ENCODE results near the gene RAB20.
"Not testable (repeated sequence)": the region's sequence is repeated elsewhere in the genome, so short reads cannot be mapped to it uniquely, and the experiment has no call there.

RAB20 gene

DNA sequence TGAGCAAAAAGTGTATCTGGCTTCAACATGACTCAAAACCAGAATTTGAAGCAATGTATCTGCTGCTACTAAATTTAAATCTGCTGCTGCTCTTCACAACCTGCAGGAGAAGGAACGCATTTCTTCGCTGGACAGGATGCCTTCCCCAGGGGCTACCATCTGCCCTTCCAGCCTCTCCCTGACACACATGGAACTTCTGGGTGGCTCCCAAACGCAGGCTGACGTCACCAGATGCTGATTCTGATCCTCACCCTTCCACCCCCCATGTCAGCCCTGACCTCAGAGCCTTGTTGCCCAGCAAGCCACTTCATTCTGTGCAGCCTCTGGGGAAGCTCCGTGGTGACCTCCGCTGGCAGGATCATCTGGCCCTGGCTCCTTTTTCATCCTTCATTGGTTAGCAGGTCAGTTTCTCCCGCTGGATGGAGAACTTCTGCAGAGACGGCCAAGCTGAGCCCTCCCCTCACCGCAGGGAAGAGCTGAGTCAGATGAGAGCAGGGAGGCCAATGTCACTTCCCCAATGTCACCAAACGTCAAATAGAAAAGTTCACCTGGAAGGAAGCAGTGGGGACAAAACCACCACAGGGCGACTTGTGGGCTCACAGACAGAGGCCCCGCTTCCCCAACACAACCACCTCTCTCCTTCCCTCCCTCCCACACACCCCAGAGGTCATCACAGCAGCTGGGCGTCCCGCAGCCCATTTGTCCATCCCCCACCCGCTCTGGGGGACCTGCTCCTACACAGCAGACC, 14.0 kb upstream of the RAB20 start:
- DNase-seq = peak; percentile 79

DNA sequence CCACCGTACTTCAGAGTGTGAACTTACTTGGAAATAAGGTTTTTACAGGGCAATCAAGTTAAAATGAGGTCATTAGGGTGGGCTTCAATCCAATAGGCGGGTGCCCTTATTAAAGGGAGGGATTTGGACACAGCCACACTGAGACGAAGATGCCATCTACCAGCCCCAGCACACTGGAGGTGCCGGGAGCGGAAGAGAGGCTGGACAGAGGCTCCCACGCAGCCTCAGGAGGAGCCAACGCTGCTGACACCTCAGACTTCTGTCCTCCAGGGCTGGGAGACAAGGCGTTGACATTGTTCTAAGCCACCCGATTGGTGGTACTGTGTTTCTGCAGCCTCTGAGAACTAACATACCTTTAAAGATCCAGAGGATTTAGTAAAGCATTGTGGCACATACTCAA, 12.6 kb upstream of the RAB20 start:
- no peak for DNase-seq

DNA sequence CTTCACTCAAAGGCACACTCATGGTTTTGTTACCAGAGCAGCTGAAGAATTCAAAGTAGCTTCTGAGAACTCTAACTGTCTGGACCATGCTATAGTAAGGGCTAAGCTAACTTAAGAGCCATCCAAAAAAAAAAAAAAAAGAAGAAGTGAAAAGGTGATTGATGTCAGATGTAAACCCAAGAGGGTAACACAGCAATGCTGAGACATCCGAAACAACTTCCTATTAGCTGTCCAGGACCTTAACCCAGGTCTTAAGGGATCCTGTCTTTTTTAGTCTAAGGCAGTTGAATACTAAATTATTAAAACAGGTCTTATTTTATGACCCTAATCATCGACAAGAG, 11.2 kb upstream of the RAB20 start:
- DNase-seq = no peak

DNA sequence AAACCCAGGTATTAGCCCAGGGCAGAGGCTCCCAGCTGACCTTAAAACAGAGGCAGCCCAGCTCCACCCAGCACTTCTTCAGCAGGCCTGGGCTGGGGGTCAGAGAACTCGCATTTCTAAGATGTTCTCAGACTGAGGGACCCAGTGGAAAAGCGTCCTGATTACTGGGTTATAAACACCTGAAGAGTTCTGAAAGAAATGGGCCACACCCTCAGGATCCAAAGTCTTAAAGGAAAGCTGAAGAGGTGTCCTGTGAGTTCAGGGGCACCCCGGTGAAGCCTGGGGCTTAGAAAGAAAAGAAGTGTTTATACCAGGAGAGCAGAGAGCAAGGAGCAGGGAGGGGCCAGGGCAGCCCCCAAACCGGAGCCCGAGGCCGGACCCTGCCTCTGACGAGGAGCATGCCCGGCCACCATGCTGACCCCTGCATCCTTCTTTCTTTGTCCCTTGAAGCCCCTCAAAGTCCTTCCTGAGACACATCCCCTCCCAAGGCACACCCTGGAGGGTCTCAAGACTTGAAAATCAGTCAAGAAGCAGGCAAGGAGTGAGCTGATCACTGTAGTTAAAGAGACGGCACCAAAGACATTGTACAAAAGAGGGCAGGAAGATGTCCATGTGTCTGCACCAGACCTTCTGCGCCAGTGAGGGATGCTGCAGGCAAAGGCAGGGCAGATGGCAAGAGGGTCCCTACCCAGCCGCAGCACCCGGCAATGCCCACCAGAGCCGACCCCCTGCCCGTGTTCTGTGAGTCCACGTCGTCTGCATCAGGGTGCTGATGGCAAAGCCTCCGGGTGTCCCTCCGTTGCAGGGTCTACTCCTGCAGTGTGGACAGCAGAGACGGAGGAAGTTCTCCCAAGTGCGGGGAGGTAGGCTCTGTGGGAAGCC, 10.6 kb upstream of the RAB20 start:
- no peak for DNase-seq

DNA sequence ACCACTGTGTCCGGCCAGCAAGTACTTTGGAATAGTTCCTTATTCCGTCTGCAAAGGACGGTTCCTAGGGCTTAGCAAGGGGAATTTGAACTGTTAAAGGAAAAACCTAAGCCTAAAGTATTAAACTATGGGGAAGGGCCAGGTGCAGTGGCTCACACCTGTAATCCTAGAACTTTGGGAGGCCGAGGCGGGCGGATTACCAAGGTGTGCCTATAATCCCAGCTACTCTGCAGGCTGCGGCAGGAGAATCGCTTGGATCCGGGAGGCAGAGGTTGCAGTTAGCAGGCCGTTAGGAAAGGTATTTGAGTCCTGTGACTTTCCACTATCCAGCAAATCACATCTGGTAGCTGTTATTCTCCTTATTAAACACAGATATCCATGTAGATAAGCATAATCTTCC, 9.4 kb upstream of the RAB20 start:
- DNase-seq = no peak

DNA sequence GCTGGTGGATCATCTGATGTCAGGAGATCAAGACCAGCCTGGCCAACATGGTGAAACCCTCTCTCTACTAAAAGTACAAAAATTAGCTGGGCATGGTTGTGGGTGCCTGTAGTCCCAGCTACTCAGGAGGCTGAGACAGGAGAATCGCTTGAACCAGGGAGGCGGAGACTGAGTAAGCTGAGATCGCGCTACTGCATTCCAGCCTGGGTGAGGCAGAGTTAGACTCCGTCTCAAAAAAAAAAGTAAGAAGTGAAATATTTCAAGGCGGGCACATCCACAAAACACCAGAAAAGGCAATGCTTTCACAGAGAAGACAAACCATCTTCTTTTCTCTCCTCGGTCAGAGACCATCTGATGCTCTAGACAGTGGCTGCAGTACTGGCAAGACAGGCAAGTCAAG, 8.4 kb upstream of the RAB20 start:
- DNase-seq = not testable (repeated sequence)

DNA sequence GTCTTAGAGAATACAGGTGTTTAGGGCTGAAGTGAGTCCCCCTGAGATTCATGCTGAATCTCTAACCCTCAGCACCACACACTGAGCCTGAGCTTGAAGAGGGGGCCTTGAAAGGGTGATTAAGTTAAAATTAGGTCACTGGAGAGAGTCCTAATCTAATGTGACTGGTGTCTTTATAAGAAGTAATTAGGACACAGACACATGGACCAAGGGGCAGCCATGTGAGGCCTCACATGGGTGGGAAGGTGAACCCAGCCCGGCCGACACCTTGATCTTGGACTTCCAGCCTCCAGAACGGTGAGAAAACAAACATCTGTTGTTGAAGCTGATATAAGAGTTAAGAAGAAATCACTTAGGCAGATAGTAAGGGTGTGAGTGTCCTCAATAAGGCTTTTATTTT, 7.1 kb upstream of the RAB20 start:
- DNase-seq = no peak

DNA sequence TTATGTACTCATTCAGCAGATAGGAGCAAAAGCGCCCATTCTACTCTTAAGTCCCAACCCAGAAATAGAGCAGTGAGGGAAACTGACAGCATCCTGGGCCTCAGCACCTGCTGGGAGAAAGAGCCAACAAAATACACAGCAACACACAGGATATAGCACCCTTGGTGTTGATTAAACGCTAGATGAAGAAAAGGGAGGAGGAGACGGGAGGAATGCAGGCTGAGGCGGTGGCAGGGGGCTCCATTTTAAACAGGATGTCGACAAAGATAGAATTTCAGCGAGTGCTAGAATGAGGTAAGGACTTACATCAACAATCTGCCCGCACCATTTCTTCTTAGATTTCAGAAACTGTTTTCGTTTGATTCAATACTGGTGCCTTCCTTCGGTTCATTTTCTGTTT, 4.6 kb upstream of the RAB20 start:
- no peak for DNase-seq

DNA sequence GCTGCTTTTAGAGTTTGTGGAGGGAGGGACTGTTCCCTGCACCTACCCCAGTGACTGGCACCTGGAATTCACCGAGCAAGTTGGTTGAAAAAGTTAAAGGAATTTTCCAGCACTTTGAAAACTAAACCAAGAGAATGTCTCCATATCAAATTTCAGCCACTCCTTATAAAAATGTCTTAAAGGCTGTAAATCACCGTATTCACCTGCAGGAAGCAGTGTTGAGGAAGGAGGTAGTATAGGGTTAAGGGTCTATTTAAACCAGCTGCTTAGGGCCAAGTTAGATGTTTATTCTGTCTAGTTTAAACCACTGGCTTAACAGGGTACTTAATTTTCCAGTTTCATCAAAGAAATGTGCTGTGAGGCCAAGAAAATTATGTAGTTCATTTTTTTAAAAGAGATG, 3.8 kb upstream of the RAB20 start:
- DNase-seq = peak; percentile 21

DNA sequence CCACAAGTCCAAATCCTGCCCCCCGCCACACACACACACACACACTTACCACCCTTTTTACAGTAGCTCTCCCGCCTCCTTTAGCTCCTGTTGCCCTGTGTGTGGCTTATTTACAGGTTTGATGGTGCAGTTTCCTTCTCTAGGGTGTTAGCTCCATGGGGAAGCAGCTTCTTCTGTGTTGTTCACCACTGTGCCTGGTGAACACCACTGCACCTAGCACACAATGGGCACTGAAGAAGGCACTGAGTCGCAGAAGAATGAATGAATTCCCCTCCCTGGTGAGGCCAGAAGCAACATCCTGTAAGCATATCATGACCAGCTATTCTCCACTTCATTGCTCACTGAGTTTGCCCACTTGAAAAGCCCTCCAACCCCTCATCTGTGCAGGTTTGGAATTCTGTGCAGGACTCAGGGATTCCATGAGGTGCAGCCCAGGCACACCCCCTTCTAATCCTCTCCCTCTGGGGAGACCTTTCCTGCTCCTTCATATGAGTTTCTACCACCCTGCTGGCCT, 3.0 kb upstream of the RAB20 start:
- no peak for DNase-seq

DNA sequence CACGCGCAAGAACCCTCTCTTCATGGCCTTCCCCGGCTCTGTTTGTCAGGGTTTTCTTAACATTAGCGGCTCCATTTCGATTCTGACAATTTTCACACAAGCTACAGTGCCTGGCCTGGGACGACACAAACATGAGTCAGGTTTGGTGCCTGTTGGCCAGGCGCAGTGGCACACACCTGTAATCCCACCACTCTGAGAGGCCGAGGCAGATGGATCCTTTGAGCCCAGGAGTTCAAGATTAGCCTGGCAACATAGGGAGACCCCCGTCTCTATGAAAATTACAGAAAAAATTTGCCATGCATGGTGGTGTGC, 1.9 kb upstream of the RAB20 start:
- DNase-seq = no peak

DNA sequence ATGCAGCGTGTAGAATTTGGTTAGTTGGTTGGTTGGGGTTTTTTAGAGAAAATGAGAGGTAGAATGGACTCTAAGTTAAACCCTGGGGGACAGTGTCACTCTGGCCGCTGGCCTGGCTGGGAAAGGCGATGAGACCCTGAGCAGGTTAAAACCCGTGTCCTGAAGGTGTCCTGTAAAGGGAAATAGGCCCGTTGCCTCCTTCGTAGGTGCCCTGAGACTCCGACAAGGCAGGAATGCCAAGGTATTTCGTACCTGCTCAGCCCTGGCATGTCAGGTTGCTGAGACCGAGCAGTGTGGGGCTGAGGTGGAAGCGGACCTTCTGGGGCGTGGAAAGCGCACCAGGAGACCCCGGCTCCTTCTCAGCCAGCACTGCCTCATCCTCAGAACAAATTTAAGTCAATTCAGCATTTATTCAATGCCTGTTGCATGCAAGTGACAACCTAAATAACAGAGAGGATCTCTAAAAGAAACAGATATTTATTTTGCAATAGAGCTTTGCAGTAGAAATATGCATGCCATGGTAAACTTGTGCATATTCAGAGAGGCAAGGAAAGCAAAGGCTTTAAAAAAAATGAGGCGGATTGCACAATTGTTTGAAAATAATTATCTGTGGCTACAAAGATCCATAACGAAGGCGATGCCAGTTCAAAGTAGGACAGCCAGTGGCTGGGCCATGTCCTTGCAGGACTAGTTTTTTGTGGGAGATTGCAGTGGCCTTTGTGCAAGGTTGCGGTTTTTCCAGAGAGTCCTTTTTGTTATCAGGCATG, 1.4 kb upstream of the RAB20 start:
- DNase-seq = no peak

DNA sequence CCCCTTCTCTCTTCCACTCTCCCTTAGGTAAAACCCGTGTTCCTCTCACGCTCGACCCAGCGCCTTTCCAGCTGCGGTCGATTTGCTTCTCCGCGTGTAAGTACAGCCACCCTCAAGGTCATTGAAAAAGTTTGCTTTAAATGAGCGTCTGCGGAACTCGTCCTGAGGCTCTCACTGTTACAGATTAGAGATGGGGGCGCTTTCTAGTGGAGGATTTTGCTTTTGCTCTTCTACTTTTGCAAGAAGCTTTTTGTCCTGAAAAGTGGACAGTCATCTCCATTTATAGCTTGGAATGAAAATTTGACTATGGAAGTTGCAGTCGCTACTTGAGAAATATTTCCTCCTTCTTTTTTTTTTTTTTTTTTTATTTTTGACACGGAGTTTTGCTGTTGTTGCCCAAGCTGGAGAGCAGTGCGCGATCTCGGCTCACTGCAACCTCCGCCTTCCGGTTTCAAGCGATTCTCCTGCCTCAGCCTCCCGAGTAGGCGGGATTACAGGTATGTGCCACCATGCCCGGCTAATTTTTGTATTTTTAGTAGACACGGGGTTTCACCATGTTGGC, 595 bp upstream of the RAB20 start:
- no peak for DNase-seq

DNA sequence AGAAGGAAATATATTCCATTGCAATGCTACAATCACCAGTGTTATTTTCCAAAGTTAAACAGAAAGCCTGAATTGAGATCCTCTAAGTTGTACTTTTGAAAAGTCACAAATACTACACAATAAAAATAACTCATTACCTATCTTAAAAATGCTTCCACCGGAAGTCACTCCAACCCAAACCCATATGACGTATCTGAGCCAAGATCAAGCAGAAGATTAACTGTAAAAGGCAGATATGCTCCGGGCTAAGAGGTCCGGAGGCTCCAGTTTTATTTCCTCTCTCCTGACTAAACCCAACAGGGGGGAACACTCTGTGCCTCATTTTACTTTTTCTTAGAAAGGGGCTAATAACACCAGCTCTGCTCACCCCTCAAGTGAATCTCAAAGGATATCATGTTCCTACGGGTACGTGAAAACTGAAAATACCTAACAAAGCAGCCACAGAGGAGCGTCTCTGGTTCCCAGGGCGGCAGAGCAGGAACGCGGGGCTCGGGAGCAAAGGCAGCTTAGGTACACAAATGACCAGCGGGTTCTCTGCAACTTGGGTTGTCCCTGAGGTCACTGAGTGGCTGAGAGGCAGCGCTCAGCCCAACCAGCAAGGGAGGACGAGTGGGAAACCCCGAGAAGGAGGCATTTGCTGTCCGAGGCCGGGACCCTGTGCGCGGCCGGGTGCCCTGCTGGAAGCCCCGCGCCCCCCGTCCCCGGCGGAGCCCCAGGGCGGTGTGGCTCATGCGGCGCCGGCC, 750 bp downstream of the RAB20 start:
- DNase-seq = peak; percentile 77

DNA sequence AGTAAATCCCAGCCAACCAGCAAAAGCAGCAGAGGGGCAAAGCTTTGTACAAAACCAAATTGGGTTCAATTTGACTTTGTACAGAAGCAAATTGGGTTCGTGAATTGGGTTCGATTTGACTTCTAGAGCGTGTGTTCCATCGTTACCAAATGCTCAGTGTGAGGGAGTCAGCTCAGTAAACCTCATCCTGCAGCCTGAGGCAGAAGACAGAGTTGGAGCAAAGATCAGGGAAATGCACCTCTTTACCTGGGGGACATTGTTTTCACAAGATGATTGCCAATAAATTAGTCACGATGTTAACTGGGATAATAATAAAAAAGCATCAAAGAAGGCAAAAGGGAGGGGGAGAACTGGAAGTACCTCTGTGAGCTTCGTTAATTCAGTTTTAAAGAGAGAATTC, 1.5 kb downstream of the RAB20 start:
- DNase-seq = no peak

DNA sequence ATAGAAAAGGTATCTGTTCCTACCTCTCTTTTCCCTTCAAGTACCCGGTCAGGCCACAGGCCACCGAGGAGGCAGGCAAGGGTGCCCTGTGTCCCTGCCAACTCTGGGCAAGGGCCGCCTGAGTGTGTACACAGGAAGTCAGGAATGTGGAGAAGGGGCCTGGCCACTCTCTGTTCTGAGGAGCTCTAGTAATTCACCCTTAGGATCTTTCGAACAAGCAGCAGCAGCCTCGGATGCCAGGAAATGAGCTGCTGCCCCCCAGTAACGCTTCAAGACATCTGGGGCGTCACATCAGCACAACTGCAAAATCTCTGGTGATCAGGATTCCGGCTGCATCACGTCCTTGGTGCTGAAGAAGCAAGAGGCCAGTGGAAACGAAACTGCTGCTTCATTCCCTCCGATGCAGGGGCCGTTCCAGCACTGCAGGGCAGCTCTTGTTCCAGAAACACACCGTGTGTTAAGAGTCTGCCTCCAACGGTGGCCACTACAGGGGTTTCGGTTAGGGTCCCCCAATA, 2.0 kb downstream of the RAB20 start:
- DNase-seq = no peak

DNA sequence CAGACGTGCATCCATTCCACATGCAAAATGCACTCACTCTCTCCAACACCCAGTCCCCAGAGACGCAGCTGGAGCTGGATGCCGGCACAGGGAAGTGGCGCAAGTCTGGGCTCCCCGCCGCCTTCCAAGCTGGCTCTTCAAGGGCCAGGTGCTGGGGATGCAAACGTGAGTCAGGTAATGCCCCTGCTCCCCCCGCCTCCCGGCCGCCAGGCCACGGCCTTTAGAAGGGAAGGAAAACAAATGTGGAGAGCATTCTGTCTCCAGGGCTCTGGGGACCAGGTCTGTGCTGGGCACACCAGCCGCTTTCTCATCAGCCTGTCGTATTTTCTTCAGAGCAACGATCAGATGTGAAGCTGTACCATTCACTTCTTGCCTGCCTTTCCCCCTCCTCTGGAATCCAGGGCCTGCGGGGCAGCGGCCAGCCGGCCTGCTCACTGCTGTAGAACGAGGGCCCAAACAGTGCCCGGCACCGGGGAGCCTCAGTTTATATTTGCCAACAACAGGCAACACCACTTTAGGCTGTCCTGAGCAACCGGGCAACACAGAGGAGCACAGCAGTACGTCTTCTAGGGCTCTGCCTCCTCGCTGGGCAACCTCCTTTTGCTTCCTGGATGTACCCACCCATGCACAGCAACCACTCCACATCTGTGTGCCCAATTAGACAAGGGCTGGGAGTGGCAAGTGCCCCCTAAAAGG, 3.8 kb downstream of the RAB20 start:
- no peak for DNase-seq

DNA sequence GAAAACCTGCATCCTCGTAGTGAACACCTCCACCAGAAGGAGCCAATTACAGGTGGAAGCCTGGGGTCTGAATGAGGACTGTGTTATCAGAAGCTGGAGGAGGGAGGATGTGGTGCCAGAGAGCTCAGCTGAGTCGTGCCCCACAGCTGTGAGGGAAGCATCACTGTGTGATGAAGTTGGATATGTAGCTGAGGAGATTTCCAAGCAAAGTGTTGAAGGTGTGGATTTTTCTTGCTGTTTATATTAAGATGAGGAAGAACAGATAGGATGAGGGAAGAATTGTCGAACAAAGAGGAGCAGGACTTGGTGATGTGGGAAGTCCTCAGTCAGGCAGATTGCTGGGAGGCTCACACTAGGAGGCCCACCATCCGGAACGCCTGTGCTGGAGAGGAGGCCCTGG, 4.4 kb downstream of the RAB20 start:
- DNase-seq = no peak

DNA sequence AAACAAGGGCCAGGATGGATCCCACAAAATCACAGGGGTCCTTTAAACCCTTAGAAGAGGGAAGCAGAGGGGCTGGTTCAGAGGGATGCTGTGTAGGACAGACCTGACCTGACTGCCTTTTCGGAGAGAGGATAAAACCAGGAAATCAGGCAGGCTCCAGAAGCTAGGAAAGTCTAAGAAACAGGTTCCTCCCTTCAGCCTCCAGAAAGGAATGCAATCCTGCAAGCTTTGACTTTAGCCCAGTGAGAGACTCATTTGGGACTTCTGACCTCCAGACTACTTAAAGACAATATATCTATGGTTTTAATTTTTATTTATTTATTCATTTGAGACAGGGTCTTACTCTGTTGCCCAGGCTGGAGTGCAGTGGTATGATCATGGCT, 5.3 kb downstream of the RAB20 start:
- DNase-seq = no peak

DNA sequence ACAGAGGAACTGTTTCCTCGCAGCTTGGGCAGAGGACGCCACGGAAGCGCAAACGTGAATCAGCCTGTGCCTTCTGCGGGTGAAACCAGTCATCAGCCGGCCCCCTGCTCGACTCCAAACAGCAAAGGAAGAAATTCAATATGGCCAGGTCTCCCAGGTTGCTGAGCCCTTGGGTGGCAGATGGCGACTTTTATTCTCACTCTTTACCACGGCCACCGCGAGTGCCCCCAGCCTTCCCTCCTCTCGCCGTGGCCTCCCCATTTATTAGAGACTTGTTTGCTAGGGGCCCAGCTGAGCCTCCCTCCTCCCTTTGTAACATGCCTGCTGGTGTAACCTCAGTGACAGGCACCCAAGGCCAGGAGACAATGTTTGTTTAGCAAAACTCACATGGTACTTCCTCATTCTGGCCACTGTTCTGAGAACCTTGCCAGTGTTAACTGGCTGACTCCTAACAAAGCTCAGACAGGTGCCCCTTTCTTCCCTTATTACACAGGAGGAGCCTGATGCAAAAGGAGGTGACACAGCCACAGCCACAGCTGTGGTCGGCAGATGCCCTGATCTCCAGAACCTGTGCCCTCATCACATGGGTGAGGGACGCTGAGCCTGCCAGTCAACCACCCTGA, 5.8 kb downstream of the RAB20 start:
- DNase-seq = no peak

DNA sequence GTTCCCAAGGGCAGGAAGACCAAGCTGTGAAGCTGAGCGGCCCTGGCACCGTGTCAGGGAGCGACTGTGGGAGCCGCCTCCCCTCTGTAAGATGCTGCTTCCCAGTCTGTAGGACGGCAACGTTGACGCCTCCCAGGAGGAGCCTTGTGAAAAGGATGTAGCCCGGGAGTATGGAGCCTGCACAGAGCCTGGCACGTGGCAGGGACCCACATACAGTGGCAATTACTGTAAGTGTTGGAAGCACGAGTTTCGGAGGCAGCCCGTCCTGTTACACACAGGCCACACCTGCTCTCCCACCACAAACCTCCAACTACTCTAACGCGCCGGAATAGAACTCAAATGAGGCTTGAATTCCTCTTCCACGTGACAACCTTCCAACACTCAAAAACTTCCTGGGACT, 6.6 kb downstream of the RAB20 start:
- no peak for DNase-seq
